Neural cell (in vitro differentiated cells): ENCODE data around the gene ZNF497. TPM values are rescaled to one million over a fixed set of nuclear protein-coding genes. Genes with fewer than 3 reads are reported as not detected.

Experiments used
- H2AFZ ChIP-seq: fragments of 200-600, 300-800 bp; sonication (generic), shearing (Covaris generic); 2 replicates; pipeline ENCODE4 v1.6.0; 2014; ENCODE audit warnings: low read depth, mild to moderate bottlenecking, antibody characterized with exemption, low read length, moderate library complexity
- H3F3A ChIP-seq: fragments of 200-600 bp; shearing (Covaris generic); 2 replicates; pipeline ENCODE4 v1.6.1; 2016; ENCODE audit warnings: mild to moderate bottlenecking, moderate library complexity, mixed read lengths, antibody characterized with exemption, low read length; ENCODE audit not compliant: insufficient read depth, poor library complexity, severe bottlenecking
- H3K27ac ChIP-seq: fragments of 200-600, 300-800 bp; sonication (generic), shearing (Covaris generic); 2 replicates; pipeline ENCODE4 v1.5.1; 2014; ENCODE audit warnings: mild to moderate bottlenecking, low read length, moderate library complexity
- H3K27me3 ChIP-seq: fragments of 300-800, 200-600 bp; sonication (generic), shearing (Covaris generic); 2 replicates; pipeline ENCODE4 v1.6.0; 2014; ENCODE audit warnings: mild to moderate bottlenecking, low read depth, low read length, moderate library complexity; ENCODE audit not compliant: insufficient read depth
- H3K36me3 ChIP-seq: fragments of 300-800, 200-600 bp; sonication (generic), shearing (Covaris generic); 2 replicates; pipeline ENCODE4 v1.5.1; 2014; ENCODE audit warnings: mild to moderate bottlenecking, antibody characterized with exemption, low read length, moderate library complexity; ENCODE audit not compliant: insufficient read depth
- H3K4me2 ChIP-seq: fragments of 300-800, 200-600 bp; sonication (generic), shearing (Covaris generic); 2 replicates; pipeline ENCODE4 v1.6.0; 2014; ENCODE audit warnings: mild to moderate bottlenecking, low read length
- H3K4me3 ChIP-seq: fragments of 300-800, 200-600 bp; sonication (generic), shearing (Covaris generic); 2 replicates; pipeline ENCODE4 v1.5.1; 2014; ENCODE audit warnings: mild to moderate bottlenecking, low read length, moderate library complexity
- H3K79me2 ChIP-seq: fragments of 200-600 bp; shearing (Covaris generic); replicated peaks from 2 replicates; pipeline ENCODE4 v1.6.0; 2014; ENCODE audit warnings: mild to moderate bottlenecking, low read length, moderate library complexity; ENCODE audit not compliant: insufficient read depth
- H3K9ac ChIP-seq: fragments of 300-800, 200-600 bp; sonication (generic), shearing (Covaris generic); 2 replicates; pipeline ENCODE4 v1.6.1; 2016; ENCODE audit warnings: mild to moderate bottlenecking, low read length, mixed read lengths
- H3K9me2 ChIP-seq: fragments of 200-600 bp; shearing (Covaris generic); 2 replicates; pipeline ENCODE4 v1.6.1; 2016; ENCODE audit warnings: mild to moderate bottlenecking, low read length, mixed read lengths; ENCODE audit not compliant: insufficient read depth
- H3K9me3 ChIP-seq: fragments of 200-600, 300-800 bp; sonication (generic), shearing (Covaris generic); 2 replicates; pipeline ENCODE4 v1.6.1; 2016; ENCODE audit warnings: mild to moderate bottlenecking, mixed run types, low read length, moderate library complexity, mixed read lengths
- H4K20me1 ChIP-seq: fragments of 200-600 bp; shearing (Covaris generic); 2 replicates; pipeline ENCODE4 v1.6.1; 2016; ENCODE audit warnings: mild to moderate bottlenecking, mixed run types; ENCODE audit not compliant: insufficient read depth
- CTCF ChIP-seq: fragments of 450-650 bp; IDR thresholded peaks from 2 replicates; pipeline ENCODE4 v1.5.1; 2014; ENCODE audit warnings: antibody characterized with exemption, mild to moderate bottlenecking, moderate library complexity; ENCODE audit not compliant: poor library complexity, severe bottlenecking
- EP300 ChIP-seq: fragments of 450-650 bp; conservative IDR thresholded peaks from 2 replicates; pipeline ENCODE4 v1.6.1; 2014; ENCODE audit warnings: antibody characterized with exemption, mild to moderate bottlenecking, moderate library complexity; ENCODE audit not compliant: poor library complexity, severe bottlenecking
- EZH2 ChIP-seq: fragments of 200-600, 300-800 bp; shearing (Covaris generic), sonication (generic); IDR thresholded peaks from 2 replicates; pipeline ENCODE4 v1.6.1; 2014; ENCODE audit warnings: antibody characterized with exemption, low read length, borderline replicate concordance, mild to moderate bottlenecking; ENCODE audit not compliant: insufficient read depth, poor library complexity, severe bottlenecking
- MXI1 ChIP-seq: fragments of 450-650 bp; conservative IDR thresholded peaks from 2 replicates; pipeline ENCODE4 v1.6.1; 2014; ENCODE audit warnings: antibody characterized with exemption, mild to moderate bottlenecking; ENCODE audit not compliant: poor library complexity, severe bottlenecking
- POLR2AphosphoS5 ChIP-seq: IDR thresholded peaks from 2 replicates; pipeline ENCODE4 v1.6.1; 2012
- RAD21 ChIP-seq: fragments of 450-650 bp; conservative IDR thresholded peaks from 2 replicates; pipeline ENCODE4 v1.6.1; 2014; ENCODE audit warnings: antibody characterized with exemption, mild to moderate bottlenecking, moderate library complexity
- SMC3 ChIP-seq: fragments of 450-650 bp; conservative IDR thresholded peaks from 2 replicates; pipeline ENCODE4 v1.6.1; 2014; ENCODE audit warnings: antibody characterized with exemption, mild to moderate bottlenecking, moderate library complexity; ENCODE audit not compliant: poor library complexity
- TAF1 ChIP-seq: IDR thresholded peaks from 2 replicates; pipeline ENCODE4 v1.6.1; 2012; ENCODE audit warnings: low read depth
- polyA plus RNA-seq: library from polyadenylated mRNA; depleted of rRNA; stranded (reverse); fragments of >200 nt; gene quantifications from 2 replicates; pipeline ENCODE4 v1.2.3, GENCODE V29; 2014
- TF ChIP-seq, protein P1 (sequence below): IDR thresholded peaks from 2 replicates; pipeline ENCODE4 v1.6.1; 2012; ENCODE audit warnings: borderline replicate concordance

The ZNF497 gene
- polyA plus RNA-seq, 1 donor from 2014 or later = 13.7 TPM

DNA sequence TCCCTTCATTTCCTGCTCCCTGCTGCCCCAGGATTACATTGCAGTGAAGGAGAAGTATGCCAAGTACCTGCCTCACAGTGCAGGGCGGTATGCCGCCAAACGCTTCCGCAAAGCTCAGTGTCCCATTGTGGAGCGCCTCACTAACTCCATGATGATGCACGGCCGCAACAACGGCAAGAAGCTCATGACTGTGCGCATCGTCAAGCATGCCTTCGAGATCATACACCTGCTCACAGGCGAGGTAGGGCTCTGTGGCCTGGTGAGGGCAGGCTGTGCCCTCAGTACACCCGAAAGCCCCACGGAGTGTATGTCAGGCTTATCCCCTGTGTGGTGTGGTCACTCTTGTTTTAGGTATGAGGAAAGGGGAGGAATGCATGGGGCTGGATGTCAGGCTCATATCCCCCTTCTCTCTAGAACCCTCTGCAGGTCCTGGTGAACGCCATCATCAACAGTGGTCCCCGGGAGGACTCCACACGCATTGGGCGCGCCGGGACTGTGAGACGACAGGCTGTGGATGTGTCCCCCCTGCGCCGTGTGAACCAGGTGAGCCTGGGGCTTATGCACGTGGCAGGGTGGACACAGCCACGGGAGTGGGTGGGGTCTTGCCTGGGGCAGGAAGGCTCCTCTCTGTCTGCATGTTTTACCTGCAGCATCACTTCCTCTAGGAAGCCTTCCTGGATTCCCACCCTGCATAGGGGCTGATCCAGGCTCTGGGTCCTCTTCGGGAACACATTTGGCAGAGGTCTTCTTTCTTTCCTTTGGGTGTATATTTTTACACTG is 30.6 kb upstream of the ZNF497 start:
- Histone ChIP-seq H3K9ac (no peak overlapping the region), H3K36me3 (no peaks in the 10 kb centered on the region), H3K4me2 (no peak overlapping the region), H3K9me2 (no peaks in the 10 kb centered on the region), H3K27me3 (no peaks in the 10 kb centered on the region), H3K27ac (no peak overlapping the region), H2AFZ (no peak overlapping the region), H3K9me3 (no peaks in the 10 kb centered on the region), H3F3A (no peaks in the 10 kb centered on the region), H3K79me2 (peaks cover 10% of the 10 kb centered on the region), H4K20me1 (no peaks in the 10 kb centered on the region), H3K4me3 (no peak overlapping the region)
- TF ChIP-seq RAD21 = no peak
- no peak for TF ChIP-seq CTCF
- no peak for TF ChIP-seq SMC3
- no peak for TF ChIP-seq EP300
- TF ChIP-seq TAF1 = no peak
- TF ChIP-seq, protein P1, sequence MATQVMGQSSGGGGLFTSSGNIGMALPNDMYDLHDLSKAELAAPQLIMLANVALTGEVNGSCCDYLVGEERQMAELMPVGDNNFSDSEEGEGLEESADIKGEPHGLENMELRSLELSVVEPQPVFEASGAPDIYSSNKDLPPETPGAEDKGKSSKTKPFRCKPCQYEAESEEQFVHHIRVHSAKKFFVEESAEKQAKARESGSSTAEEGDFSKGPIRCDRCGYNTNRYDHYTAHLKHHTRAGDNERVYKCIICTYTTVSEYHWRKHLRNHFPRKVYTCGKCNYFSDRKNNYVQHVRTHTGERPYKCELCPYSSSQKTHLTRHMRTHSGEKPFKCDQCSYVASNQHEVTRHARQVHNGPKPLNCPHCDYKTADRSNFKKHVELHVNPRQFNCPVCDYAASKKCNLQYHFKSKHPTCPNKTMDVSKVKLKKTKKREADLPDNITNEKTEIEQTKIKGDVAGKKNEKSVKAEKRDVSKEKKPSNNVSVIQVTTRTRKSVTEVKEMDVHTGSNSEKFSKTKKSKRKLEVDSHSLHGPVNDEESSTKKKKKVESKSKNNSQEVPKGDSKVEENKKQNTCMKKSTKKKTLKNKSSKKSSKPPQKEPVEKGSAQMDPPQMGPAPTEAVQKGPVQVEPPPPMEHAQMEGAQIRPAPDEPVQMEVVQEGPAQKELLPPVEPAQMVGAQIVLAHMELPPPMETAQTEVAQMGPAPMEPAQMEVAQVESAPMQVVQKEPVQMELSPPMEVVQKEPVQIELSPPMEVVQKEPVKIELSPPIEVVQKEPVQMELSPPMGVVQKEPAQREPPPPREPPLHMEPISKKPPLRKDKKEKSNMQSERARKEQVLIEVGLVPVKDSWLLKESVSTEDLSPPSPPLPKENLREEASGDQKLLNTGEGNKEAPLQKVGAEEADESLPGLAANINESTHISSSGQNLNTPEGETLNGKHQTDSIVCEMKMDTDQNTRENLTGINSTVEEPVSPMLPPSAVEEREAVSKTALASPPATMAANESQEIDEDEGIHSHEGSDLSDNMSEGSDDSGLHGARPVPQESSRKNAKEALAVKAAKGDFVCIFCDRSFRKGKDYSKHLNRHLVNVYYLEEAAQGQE = no peak
- no peak for TF ChIP-seq MXI1
- TF ChIP-seq POLR2AphosphoS5 = no peak
- no peak for TF ChIP-seq EZH2

- Histone ChIP-seq H3K36me3 (no peaks in the 10 kb centered on the region), H3K9me3 (no peaks in the 10 kb centered on the region), H4K20me1 (no peaks in the 10 kb centered on the region), H3K27me3 (no peaks in the 10 kb centered on the region), H3K9me2 (no peaks in the 10 kb centered on the region), H3K9ac (peak overlapping the region; percentile 92), H3K79me2 (peaks cover 20% of the 10 kb centered on the region), H3F3A (peaks cover 4% of the 10 kb centered on the region), H3K4me3 (peak overlapping the region; percentile 77), H2AFZ (no peak overlapping the region), H3K27ac (peak overlapping the region; percentile 95), H3K4me2 (peak overlapping the region; percentile 89)
- TF ChIP-seq TAF1 (no peak), MXI1 (no peak), CTCF (no peak), RAD21 (no peak), POLR2AphosphoS5 (no peak), SMC3 (no peak), EP300 (no peak), EZH2 (no peak)
- TF ChIP-seq, protein P1 = no peak
These were observed 25.6 kb upstream of the ZNF497 start for GRCh38 chr19:58388175-58388526.
